ENCODE data around the gene DGUOK.
"Not testable (repeated sequence)": the region's sequence is repeated elsewhere in the genome, so short reads cannot be mapped to it uniquely, and the experiment has no call there.

DGUOK gene

DNA sequence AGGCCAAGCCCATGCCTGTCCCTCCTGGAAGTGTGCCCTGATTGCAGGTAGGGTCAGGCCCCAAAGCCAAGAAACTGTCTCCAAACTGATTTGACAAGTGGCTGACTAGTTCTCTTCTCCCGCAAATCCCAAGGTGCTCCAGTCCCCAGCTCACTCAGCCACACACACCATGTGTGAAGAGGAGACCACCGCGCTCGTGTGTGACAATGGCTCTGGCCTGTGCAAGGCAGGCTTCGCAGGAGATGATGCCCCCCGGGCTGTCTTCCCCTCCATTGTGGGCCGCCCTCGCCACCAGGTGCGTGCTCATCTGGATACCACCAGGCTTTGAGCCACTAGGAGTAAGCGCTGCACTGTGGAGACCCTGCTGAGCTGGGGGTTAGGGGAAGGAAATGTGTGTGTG, 25.5 kb upstream of the DGUOK start:
- no peak for DNase-seq

DNA sequence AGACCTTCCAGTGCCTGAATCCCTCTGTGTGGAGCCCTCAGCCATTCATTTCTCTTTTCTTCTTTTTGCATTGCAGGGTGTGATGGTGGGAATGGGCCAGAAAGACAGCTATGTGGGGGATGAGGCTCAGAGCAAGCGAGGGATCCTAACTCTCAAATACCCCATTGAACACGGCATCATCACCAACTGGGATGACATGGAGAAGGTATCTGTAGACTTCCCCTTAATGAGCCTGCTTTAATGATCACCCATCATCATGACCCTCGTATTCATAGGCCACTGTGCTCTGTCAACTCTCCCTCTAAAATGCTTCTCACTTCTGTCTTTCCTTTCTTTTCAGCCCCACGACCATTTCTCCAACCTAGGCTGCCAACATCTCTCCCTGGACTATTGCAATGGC, 24.4 kb upstream of the DGUOK start:
- no peak for DNase-seq

DNA sequence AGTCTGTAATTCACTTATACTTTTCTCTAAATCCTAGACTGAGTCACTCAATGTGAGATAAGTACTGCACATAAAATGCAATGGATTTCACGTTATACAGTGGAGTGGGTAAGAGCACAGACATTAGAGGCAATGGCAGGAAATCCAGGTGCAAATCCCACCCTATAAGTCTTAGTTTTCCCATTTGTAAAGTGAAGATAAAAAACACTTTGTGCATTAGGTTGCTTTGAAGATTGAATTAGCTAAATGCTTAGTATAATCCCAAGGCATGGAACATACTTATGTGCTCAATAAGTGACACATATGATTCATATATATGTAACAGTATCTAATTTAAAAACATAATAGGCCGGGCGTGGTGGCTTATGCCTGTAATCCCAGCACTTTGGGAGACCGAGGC, 23.4 kb upstream of the DGUOK start:
- DNase-seq: no peak

DNA sequence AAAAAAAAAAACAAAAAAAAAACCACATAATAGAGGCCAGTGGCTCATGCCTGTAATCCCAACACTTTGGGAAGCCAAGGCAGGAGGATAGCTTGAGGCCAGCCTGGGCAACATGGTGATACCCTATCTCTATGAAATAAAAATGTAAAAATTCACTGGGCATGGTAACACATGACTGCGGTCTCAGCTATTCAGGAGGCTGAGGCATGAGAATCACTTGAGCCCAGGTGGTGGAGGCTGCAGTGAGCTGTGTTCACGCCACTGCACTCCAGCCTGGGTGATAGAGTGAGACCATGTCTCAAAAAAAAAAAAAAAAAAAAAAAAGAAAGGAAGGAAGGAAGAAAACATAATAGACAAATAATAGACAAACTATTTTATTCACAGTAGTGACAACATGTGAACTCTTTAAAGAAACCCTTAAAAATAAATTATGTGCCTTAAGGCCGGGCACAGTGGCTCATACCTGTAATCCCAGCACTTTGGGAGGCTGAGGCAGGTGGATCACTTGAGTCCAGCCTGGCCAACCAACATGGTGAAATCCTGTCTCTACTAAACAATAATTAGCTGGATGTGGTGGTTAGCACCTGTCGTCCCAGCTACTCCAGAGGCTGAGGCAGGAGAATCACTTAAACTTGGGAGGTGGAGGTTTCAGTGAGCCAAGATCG, 22.6 kb upstream of the DGUOK start:
- DNase-seq: not testable (repeated sequence)

DNA sequence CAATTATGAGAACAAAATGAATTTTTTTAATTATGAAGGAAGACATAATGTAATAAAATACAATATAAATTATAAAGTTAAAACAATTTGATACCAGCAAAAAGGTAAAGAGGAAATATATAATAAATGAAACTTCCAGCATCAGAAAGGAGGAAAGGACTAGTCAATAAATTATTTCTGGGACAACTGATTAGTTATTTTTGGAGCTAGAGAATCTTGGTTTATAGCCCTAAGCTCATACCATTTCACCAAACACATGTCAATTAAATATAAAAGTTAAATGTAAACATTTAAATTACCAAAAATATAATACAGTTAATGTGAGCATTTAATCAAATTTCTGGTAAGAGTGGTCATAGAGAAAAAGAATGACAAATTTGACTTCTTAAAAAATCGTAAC, 21.7 kb upstream of the DGUOK start:
- no peak for DNase-seq

DNA sequence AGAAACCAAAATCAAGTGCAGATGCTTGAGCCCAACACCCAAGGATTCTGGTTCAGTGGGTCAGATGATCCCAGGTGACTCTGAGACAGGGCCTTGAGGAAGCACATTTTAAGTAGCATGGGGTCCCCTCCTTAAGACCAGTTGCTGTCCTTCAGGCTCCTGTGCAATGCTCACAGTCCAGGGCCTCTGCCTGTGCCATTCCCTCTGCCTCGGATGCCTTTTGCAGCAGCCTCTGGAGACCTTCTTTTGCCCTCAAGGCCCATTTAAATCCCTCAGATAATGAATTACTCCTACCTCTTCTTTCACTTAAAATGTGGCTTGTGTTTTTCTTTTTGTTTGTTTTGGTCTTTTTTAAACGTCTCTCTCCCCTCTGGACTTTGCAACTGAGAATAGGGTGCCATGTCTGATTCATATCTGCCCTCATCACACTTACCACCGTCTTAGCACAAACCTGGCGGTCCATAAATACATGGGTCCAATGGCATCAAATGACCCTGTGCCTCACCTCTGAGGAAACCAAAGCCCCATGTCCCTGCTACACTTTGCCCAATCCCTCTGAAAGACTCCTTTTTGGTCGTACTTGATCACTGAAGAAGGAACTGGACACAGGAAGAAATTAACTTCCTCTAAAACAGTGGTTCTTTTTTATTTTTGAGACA, 19.7 kb upstream of the DGUOK start:
- no peak for DNase-seq

DNA sequence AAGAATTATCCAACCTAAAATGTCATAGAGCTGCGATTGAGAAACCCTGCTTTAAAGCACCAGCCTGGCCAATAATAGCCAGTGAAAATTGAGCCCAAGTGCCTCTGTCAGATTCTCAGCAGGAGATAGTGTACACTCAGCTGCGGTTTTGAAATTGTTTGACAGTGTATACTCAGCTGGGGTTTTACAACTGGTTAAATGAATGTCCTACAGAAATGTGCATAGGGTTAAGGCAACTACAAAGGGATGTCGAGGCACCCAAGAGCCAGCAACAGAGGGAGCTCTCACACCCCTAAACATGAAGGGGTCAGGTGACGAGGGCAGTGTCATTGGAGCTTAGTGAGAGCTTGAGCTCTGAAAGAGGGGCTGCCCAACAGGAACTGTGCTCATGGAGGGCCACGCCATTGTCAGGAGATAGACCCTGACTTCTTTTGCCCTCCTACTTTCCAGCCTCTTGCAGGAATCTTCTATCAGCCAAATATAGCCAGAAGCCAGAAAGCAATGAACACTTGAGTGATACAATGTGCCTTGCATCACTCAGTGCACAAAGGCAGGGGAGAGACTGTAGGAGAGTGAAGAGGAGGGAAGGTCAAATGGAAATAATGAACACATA, 18.7 kb upstream of the DGUOK start:
- DNase-seq: peak; percentile 18

DNA sequence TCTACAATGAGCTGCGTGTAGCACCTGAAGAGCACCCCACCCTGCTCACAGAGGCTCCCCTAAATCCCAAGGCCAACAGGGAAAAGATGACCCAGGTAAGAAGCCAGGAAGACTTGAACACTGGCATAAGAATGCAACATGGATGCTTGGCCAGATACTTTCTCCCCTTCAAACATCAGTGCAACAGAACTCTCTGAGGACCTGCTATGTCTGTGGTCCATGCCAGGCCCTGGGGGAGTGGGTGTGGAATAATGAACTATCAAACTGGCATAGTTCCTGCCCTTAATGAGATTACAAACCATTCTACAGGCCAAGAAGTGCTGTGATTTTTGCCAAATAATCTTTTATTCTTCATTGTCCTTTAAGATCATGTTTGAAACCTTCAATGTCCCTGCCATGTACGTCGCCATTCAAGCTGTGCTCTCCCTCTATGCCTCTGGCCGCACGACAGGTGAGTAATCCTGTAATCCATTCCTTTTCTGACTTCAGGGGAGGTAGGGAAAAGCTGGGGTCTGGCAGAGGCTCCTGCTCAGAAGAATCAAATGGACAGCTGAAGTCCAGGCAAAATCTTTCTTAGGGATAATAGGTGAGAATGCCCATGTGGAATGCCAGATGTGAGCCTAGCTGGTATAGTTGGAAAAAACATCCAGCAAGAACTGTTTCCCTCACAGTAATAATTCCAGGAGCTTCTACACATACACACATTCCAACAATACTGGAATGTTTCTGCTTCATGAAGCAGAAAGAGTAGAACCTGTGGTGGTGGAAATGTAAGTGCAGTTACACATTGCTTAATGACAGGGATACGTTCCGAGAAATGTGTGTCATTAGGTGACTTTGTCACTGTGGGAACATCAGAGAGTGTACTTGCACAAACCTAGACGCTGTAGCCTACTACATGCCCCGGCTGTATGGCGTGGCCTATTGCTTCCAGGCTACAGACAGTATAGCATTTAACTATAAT, 17.7 kb upstream of the DGUOK start:
- no peak for DNase-seq

DNA sequence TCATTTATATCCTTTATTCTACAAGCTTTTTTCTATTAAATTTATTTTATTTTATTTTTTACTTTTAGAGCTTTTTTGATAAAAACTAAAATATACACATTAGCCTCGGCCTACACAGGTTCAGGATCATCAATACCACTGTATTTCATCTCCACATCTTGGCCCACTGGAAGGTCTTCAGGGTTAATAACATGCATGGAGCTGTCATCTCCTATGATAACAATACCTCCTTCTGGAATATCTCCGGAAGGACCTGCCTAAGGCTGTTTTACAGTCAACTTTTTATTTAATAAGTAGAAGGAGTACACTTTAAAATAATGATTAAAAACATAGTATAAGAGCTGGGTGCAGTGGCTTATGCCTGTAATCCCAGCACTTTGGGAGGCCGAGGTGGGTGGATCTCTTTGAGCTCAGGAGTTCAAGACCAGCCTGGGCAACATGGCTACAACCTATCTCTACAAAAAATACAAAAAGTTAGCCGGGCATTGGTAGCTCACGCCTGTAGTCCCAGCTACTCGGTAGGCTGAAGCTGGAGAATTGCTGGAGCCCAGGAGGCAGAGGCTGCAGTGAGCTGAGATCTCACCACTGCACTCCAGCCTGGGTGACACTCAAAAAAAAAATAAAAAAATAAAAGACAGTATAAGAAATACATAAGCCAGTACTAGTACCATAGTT, 15.7 kb upstream of the DGUOK start:
- DNase-seq: no peak

DNA sequence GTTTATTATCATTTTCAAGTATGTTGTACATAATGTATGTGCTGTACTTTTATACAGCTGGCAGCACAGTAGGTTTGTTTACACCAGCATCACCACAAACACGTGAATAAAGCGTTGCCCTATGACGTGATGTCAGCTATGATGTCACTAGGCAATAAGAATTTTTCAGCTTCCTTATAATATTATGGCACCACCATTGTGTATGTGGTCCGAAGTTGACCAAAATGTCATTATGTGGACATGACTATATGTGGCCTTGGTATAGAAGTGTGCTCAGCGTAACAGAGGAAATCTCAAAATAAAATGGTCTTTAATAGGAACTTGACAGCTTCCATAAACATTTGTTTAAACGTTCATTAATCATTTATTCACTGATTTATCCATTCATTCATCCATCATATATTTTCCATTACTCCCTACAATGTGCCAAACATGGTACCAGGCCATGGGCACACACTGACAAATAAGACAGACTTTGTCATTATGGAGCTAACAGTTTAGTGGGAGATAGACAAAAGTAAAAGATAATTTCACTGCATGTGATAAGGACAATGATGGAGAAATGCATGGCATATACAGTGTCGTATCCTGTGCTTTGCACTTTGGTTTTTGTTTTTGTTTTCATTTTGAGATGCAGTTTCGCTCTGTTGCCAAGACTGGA, 15.0 kb upstream of the DGUOK start:
- DNase-seq: no peak

DNA sequence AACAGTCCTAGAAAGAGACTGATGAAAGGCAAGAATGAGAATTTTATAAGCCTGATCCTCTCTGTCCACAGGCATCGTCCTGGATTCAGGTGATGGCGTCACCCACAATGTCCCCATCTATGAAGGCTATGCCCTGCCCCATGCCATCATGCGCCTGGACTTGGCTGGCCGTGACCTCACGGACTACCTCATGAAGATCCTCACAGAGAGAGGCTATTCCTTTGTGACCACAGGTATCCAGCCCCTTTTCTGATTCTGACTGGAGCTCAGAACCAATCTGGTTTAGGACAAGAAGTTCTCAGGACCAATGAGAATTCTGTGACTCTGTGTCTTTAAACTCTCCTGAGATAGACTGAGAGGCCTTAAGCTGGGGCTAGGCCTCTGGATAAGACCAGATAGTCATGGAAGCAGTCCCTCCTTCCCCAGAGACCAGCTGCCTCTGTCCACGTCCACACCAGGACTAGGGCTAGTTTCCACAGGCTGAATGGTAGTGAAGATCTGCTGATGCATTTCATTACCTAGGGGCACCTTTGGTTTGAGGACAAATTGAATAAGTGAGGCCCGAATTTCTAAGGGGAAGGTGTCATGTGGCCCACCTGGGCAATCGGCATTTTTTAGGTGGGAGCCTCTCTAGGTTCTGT, 13.1 kb upstream of the DGUOK start:
- DNase-seq: no peak

DNA sequence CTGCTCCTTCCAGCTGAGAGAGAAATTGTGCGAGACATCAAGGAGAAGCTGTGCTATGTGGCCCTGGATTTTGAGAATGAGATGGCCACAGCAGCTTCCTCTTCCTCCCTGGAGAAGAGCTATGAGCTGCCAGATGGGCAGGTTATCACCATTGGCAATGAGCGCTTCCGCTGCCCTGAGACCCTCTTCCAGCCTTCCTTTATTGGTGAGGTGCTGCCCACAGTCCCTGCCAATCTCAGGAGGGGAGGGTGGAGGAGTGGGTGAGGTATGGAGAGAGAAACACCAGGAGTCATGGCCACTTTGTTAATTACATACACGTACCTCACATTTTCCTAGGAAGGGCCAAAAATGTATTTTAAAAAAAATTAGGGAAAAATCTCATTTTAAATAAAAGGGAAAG, 12.0 kb upstream of the DGUOK start:
- DNase-seq: no peak

DNA sequence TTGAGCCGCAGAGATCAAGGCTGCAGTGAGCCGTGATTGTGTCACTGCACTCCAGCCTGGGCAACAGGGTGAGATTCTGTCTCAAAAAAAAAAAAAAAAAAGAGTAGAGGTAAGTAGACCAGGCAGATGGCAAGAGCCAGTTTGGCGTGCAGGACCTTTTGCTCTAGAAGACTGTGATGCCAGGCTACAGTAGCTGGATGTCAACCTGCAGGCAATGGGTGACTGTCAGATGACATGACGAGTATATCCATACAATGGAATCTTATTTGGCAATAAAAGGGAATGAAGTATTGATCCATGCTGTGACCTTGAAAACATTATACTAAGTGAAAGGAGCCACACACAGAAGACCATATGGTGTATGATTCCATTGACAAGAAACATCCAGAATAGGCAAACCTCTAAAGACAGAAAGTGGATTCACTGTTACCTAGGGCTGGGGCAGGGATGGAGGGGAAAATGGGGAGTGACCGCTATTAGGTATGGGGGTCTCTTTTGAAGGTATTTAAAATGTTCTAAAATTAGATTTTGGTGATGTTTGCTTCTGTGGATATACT, 11.2 kb upstream of the DGUOK start:
- DNase-seq: no peak

DNA sequence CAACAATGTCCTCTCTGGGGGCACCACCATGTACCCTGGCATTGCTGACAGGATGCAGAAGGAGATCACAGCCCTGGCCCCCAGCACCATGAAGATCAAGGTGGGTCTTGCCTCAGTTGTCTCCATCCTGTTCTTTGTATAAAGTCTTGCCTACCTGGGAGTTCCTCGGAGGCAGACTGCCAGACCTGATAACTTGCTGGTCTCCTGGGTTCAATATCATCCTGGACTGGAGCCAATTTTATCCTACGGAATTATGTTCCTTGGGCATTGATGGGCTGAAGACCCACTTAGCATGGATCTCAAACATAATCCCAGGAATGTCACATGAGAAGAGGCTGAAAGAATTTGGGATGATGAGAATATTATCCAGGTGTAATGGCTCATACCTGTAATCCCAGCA, 10.0 kb upstream of the DGUOK start:
- no peak for DNase-seq

DNA sequence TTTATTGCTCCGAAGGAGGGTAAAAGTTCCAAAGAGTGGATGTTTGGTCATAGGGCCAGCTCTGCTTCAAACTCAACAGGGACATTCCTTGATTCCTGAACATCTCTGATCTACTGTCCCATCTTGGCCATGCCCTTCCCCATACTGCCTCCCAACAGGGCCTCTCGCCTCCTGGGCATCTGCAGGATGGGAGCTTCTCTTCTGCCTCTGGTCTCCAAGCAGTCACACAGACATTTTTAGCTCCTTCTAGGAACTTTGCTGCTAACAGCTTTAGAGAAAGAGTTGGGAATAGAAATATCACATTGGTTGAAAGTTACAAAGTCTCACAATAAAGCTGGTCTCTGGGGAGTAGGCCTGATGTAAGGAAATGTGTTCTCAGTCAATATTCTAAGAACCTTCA, 9.4 kb upstream of the DGUOK start:
- DNase-seq: no peak

DNA sequence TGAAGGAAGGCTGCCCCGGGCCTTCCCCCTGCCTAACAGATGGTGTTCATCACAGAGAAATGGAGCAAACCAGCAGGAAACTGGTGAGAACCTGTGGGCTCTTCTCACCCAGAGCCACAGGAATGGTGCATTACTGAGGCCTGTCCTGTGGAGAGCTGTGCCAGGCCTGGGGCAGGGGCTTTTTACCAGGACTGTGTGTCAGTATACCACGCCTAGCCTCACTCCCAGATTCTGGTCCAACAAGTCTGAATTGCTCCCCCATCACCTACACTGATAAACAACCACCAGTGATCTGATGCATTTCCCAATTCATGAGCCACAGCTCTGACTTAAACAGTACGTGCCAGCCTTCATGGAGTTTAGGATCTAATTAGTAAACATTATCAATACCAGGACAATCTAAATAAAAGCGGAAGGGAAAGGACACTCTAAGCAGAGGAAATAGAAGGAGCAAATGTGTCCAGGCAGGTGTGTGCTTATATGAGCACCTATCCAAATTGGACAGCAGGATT, 8.9 kb upstream of the DGUOK start:
- DNase-seq: no peak

DNA sequence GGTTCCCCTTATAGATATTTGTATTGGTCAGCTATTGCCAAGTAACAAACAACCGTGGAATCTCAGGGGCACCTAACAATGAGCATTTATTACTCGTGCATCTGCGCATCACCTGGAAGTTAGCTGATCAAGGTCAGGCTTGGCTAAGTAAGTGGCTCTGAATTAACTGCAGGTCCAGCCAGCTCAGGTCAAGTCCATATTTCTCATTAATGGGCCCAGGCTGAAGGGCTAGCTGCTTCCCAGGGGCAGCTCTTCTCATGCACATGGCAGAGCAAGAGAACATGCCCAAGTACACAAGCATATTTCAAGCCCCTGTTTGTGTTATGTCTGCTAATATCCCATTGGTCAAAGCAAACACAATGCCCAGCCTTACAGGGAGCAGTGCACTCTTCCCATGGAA, 7.8 kb upstream of the DGUOK start:
- DNase-seq: no peak

DNA sequence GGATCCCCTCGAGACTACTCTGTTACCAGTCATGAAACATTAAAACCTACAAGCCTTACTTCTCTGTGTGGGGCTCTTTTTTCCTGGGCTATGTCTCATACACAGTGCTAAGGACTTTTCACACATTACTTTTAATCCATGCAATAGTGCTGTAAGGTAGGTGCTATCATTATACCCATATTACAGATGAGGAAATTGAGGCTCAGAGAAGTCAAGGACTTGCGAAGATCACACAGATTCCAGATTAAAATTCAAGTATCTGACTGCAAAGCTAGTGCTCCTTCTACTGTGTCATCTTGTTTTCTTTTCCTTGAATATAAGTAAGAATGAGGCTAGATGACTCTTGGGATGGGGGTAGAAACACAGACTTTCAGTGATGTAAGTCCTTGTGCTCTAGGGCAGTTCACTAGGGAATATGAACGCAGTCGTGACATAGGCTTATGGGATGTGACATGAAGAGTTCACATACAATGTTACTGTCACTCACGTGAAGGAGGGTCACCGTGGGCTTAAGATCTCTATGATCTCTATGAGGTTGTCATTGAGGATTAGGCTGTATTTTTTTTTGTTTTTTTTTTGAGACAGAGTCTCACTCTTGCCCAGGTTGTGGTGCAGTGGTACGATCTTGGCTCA, 7.0 kb upstream of the DGUOK start:
- DNase-seq: no peak

DNA sequence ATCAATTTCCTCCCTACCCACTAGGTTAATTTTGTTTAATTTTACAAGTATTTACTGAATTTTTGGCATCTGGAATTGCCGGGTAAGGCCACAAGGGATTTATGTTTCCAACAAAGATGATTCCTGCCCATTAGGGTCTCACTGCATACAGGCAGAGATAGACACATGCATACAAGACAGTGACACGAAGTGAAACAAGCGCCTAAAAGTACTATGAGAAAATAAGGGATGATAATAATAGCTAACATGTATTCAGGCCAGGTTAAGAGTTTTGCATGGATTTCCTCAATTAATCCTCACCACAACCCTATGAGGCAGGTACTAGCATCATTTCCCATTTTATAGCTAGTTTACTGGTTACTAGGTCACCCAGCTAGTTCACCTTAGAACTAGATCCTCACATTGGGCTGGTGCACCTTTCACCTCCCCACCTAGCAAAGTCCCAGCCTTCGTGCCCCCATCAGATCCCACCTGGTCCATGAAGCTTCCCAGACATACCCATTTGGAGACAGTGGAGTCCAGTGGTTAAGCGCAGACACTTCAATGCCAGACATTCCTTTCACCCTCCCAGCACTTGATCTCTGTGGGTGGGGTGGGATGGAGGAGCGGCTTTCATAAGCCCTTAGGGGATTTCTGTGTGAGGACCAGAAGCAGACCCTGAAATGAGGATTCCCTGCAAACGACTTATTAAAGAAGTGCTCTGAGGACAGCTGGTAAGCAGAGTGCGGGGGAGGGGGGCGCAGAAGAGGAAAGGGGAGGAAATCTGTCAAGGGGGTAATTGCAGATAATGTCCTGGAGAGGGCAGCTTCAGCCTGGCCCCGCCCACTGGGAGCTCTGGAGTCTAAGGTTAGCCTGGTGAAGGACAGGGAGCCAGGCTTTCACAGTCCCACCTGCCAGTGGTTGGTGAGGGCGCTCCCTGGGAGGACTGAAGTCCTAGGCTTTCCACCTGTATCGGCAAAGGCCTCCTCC, 5.8 kb upstream of the DGUOK start:
- peak; percentile 43 for DNase-seq

All from inflammatory macrophage treated with lipopolysaccharide for 4 hours (primary cell).